Psoas muscle (tissue), 8 donors: ENCODE results near the gene KLHL40. TPM values are rescaled to one million over a fixed set of nuclear protein-coding genes. Genes with fewer than 3 reads are reported as not detected.

Experiments used
- ATAC-seq, 4 donors: fragments of 200-7000 bp; cut with Tn5 transposase; one replicate each; pipeline ENCODE4 v1.9.1; 2020; ENCODE audit warnings: moderate library complexity in 3 of 4, mild to moderate bottlenecking in 2 of 4
- DNase-seq, 2 donors: peaks; one replicate each; pipeline ENCODE4 v3.0.0-alpha.2; 2020
- H3K27ac ChIP-seq: fragments of 200-600 bp; one replicate; pipeline ENCODE4 v1.8.0; 2022
- H3K27me3 ChIP-seq, 3 donors: fragments of 200-600 bp in 1 of 3; one replicate each; pipeline versions ENCODE4 v1.6.1 to v1.8.0; 2013 to 2022; ENCODE audit warnings: low read length in 2 of 3, mild to moderate bottlenecking in 2 of 3, moderate library complexity in 1 of 3; ENCODE audit not compliant: insufficient read depth in 3 of 3
- H3K36me3 ChIP-seq, 2 donors: fragments of 200-600 bp in 1 of 2; one replicate each; pipeline versions ENCODE4 v1.6.1 to v1.8.0; 2013 to 2022; ENCODE audit warnings: low read depth in 1 of 2, mild to moderate bottlenecking in 1 of 2, moderate library complexity in 1 of 2; ENCODE audit not compliant: insufficient read depth in 1 of 2
- H3K4me1 ChIP-seq: fragments of 200-600 bp; one replicate; pipeline ENCODE4 v1.8.0; 2022
- H3K4me3 ChIP-seq: fragments of 200-600 bp; one replicate; pipeline ENCODE4 v1.8.0; 2022; ENCODE audit warnings: mild to moderate bottlenecking
- H3K9me3 ChIP-seq: fragments of 200-600 bp; one replicate; pipeline ENCODE4 v1.8.0; 2022
- CTCF ChIP-seq: fragments of 200-600 bp; IDR thresholded peaks from one replicate; pipeline ENCODE4 v1.8.0; 2022; ENCODE audit warnings: antibody characterized with exemption
- WGBS, 3 donors: extraction: QIAGEN DNeasy Blood & Tissue Kit; methylation state at CpG; one replicate each; pipeline versions ENCODE4 v1.1.6 to v1.1.7; 2013; 5-methylcytosine and 5-hydroxymethylcytosine counted together
- intact Hi-C, 2 donors: fragments of 100-400 bp; cut with DNase I; formaldehyde crosslinking; loops; one replicate each; pipeline versions ENCODE4 v1.11.0 to v1.14.2; 2022
- polyA plus RNA-seq, 3 donors: library from polyadenylated mRNA; stranded (reverse); fragments of 200-250 nt; gene quantifications; one replicate each; pipeline ENCODE4 v1.2.3, GENCODE V29; 2013
- total RNA-seq, 4 donors: library from RNA; stranded (reverse); fragmentation: NEBNext Ultra II Directional in 2 of 4; extraction: Animal tissue kit (Norgen Biotek cat#: 25700) in 2 of 4; gene quantifications; one replicate each; pipeline versions ENCODE4 v1.2.1 to v1.2.4, GENCODE V29; 2021 to 2023
- donor health status: healthy with polysubstance abuse.
- donor health status: DM: no; HTN: no; CAD: no; lungs with moderate emphysema.
- donor health status: Bipolar disorder and iron deficiency.
- donor health status: healthy.
- donor health status: DM: yes; HTN: yes; CAD: no.
- donor health status: DM: no; HTN: no; CAD: no.
- donor health status: DM: no; HTN: no; CAD: no.
- donor health status: DM: yes; HTN: yes; CAD: no.

The KLHL40 gene
- total and polyA plus RNA-seq, 7 donors, result 241 to 923 (median 392) TPM

- ATAC-seq (peak; percentile 49 to 68 (median 58)), DNase-seq (peak; percentile 58 to 81)
- peak overlapping the region; percentile 78 for H3K4me3 ChIP-seq
- peaks cover 59% of the 10 kb centered on the region for H3K4me1 ChIP-seq
- H3K36me3 ChIP-seq, result peaks cover 0 to 20% of the 10 kb centered on the region in 2 donors
- H3K27ac ChIP-seq, result peak overlapping the region; percentile 98
- WGBS, 3 donors, result 74 to 79% (median 77%) methylated on average over 6 of the region's 6 CpGs
- intact Hi-C loops, result loop anchor here (2.0 to 10.0 kb wide), 2 partner anchors 89 kb away; no protein-coding TSS in a partner anchor
- H3K27me3 ChIP-seq, result no peaks in the 10 kb centered on the region
- TF ChIP-seq CTCF, result no peak
- H3K9me3 ChIP-seq, result no peaks in the 10 kb centered on the region
These were observed 29.2 kb upstream of the KLHL40 start for GRCh38 chr3:42655980-42656679.

GRCh38 chr3:42656680-42657610 is 28.4 kb upstream of the KLHL40 start:
- peaks cover 0 to 20% of the 10 kb centered on the region in 2 donors for H3K36me3 ChIP-seq
- ATAC-seq (no peak), DNase-seq (peak in 1 of 2 donors; percentile 47)
- 72 to 85% (median 76%) methylated on average over 9 of the region's 9 CpGs for WGBS, 3 donors
- H3K27me3 ChIP-seq, result no peaks in the 10 kb centered on the region
- H3K4me3 ChIP-seq, result no peak overlapping the region
- intact Hi-C loops, result loop anchor here in 1 of 2 donors (10.0 kb wide), 1 partner anchor 88 kb away; no protein-coding TSS in a partner anchor
- no peaks in the 10 kb centered on the region for H3K9me3 ChIP-seq
- peak overlapping the region; percentile 98 for H3K27ac ChIP-seq
- H3K4me1 ChIP-seq, result peaks cover 62% of the 10 kb centered on the region
- no peak for TF ChIP-seq CTCF

- ATAC-seq (no peak), DNase-seq (no peak)
- intact Hi-C loops, result loop anchor here in 1 of 2 donors (10.0 kb wide), 1 partner anchor 87 kb away; no protein-coding TSS in a partner anchor
- Histone ChIP-seq H3K27ac (peak overlapping the region; percentile 98), H3K36me3 (peaks cover 0 to 20% of the 10 kb centered on the region in 2 donors), H3K4me1 (peaks cover 57% of the 10 kb centered on the region), H3K9me3 (no peaks in the 10 kb centered on the region), H3K27me3 (no peaks in the 10 kb centered on the region), H3K4me3 (no peak overlapping the region)
- no peak for TF ChIP-seq CTCF
- WGBS, 3 donors, result 70 to 80% (median 79%) methylated on average over 4 of the region's 4 CpGs
These were observed 27.7 kb upstream of the KLHL40 start for GRCh38 chr3:42657675-42658074.

- WGBS, 3 donors, result 56 to 79% (median 59%) methylated on average over 34 of the region's 34 CpGs
- no peak for ATAC-seq
- Histone ChIP-seq H3K4me1 (peaks cover 52% of the 10 kb centered on the region), H3K9me3 (no peaks in the 10 kb centered on the region), H3K27ac (peak overlapping the region; percentile 98), H3K27me3 (no peaks in the 10 kb centered on the region), H3K4me3 (no peak overlapping the region), H3K36me3 (peaks cover 0 to 25% of the 10 kb centered on the region in 2 donors)
- intact Hi-C loops, result loop anchor here in 1 of 2 donors (10.0 kb wide), 1 partner anchor 87 kb away; no protein-coding TSS in a partner anchor
- no peak for TF ChIP-seq CTCF
- DNase-seq, result no peak
These were observed 27.1 kb upstream of the KLHL40 start for GRCh38 chr3:42658091-42658770.
